Heart left ventricle (tissue), 13 donors: ENCODE data around the gene AKR1B1.

ENCODE experiments used
- CTCF ChIP-seq, 12 donors: fragments of 200-600 bp; sonication (generic) in 4 of 12; IDR thresholded peaks; one replicate each; pipeline versions ENCODE4 v1.5.0 to v1.8.0; 2018 to 2022; ENCODE audit warnings: antibody characterized with exemption in 12 of 12, mild to moderate bottlenecking in 5 of 12
- POLR2A ChIP-seq, 2 donors: fragments of 450-650 bp; IDR thresholded peaks; one replicate each; pipeline ENCODE4 v1.6.1; 2017; ENCODE audit warnings: antibody characterized with exemption in 2 of 2, mild to moderate bottlenecking in 2 of 2, moderate library complexity in 2 of 2
- donor health status: ischemic (EF 13 %, LVEDD 7.1; RV severe dilation, severe dysfunction).
- donor health status: DM: no; HTN: yes; CAD: no.
- donor health status: DM: no; HTN: no; CAD: no.
- donor health status: ischemic (EF 25% LVEDD 6.9; RV normal size, moderate dysfunction).
- donor health status: ischemic (EF 25% LVEDD 5.7; RV mildly dilated, moderate dysfunction).
- donor health status: ischemic (EF 35%, LVEDD 5.7; RV mildly dilated, moderate dysfunction).
- donor health status: nonischemic (EF 11% LVEDD 7.7; RV severe dilation, severe dysfunction).
- donor health status: DM: yes; HTN: yes; CAD: no.
- donor health status: PGD.
- donor health status: ischemic (EF 29% LVEDD 5.4; RV normal size, mild dysfunction).
- donor health status: nonischemic (EF 23%, LVEDD 6.1; RV moderate dilation, normal function).

- no peak for TF ChIP-seq POLR2A (IDR thresholded peaks at IDR 0.05)
- no peak for TF ChIP-seq CTCF (IDR thresholded peaks at IDR 0.05)
These were observed 36.6 kb upstream of the AKR1B1 start for GRCh38 chr7:134495546-134495945.
